H9 (cell line): ENCODE measurements around the gene PLK3. TPM values are rescaled to one million over a fixed set of nuclear protein-coding genes. Genes with fewer than 3 reads are reported as not detected.

Source experiments
- DNase-seq: peaks from one replicate; pipeline ENCODE4 v3.0.0-alpha.2; 2017
- H2AFZ ChIP-seq: one replicate; pipeline ENCODE4 v1.6.1; 2013; ENCODE audit warnings: mild to moderate bottlenecking, low read length, control low read depth, moderate library complexity
- H2AK5ac ChIP-seq: 2 replicates; pipeline ENCODE4 v1.6.1; 2013; ENCODE audit warnings: low read length, control low read depth, mixed read lengths; ENCODE audit not compliant: insufficient read length
- H2BK120ac ChIP-seq: one replicate; pipeline ENCODE4 v1.6.1; 2013; ENCODE audit warnings: low read depth, mild to moderate bottlenecking, low read length, control low read depth, inconsistent platforms; ENCODE audit not compliant: poor library complexity, severe bottlenecking
- H2BK12ac ChIP-seq: 2 replicates; pipeline ENCODE4 v1.6.1; 2013; ENCODE audit warnings: low read length, control low read depth, mixed read lengths, low read depth; ENCODE audit not compliant: insufficient read length
- H2BK15ac ChIP-seq: 2 replicates; pipeline ENCODE4 v1.6.1; 2013; ENCODE audit warnings: low read depth, low read length, control low read depth
- H2BK20ac ChIP-seq: one replicate; pipeline ENCODE4 v1.6.1; 2013; ENCODE audit warnings: low read depth, mild to moderate bottlenecking, low read length, control low read depth, inconsistent platforms; ENCODE audit not compliant: poor library complexity, severe bottlenecking
- H2BK5ac ChIP-seq: 2 replicates; pipeline ENCODE4 v1.6.1; 2013; ENCODE audit warnings: low read length, control low read depth, mixed read lengths; ENCODE audit not compliant: insufficient read length
- H3K14ac ChIP-seq: 2 replicates; pipeline ENCODE4 v1.6.1; 2013; ENCODE audit warnings: low read length, control low read depth; ENCODE audit not compliant: insufficient read depth
- H3K18ac ChIP-seq: 2 replicates; pipeline ENCODE4 v1.6.1; 2013; ENCODE audit warnings: low read depth, mild to moderate bottlenecking, mixed read lengths, low read length, control low read depth; ENCODE audit not compliant: insufficient read length
- H3K23ac ChIP-seq: 2 replicates; pipeline ENCODE4 v1.6.1; 2013; ENCODE audit warnings: low read length, control low read depth, mixed read lengths, low read depth; ENCODE audit not compliant: insufficient read length
- H3K23me2 ChIP-seq: 2 replicates; pipeline ENCODE4 v1.6.1; 2013; ENCODE audit warnings: low read depth, mild to moderate bottlenecking, mixed read lengths, low read length, control low read depth; ENCODE audit not compliant: insufficient read length, poor library complexity, severe bottlenecking
- H3K27ac ChIP-seq: 2 replicates; pipeline ENCODE4 v1.5.1; 2013; ENCODE audit warnings: low read length, control low read depth, mixed read lengths, low read depth; ENCODE audit not compliant: insufficient read length
- H3K27me3 ChIP-seq: 2 replicates; pipeline ENCODE4 v1.6.1; 2013; ENCODE audit warnings: low read length, control low read depth, inconsistent platforms; ENCODE audit not compliant: insufficient read depth
- H3K4ac ChIP-seq: 2 replicates; pipeline ENCODE4 v1.6.1; 2013; ENCODE audit warnings: low read depth, mild to moderate bottlenecking, control low read depth, inconsistent platforms, low read length, moderate library complexity
- H3K4me1 ChIP-seq: 2 replicates; pipeline ENCODE4 v1.6.1; 2013; ENCODE audit warnings: low read length, control low read depth, inconsistent platforms; ENCODE audit not compliant: insufficient read depth
- H3K4me2 ChIP-seq: 2 replicates; pipeline ENCODE4 v1.6.1; 2013; ENCODE audit warnings: low read length, control low read depth, mixed read lengths; ENCODE audit not compliant: insufficient read length, insufficient read depth
- H3K56ac ChIP-seq: 2 replicates; pipeline ENCODE4 v1.6.1; 2013; ENCODE audit warnings: low read depth, mild to moderate bottlenecking, mixed read lengths, low read length, control low read depth; ENCODE audit not compliant: insufficient read length
- H3K79me1 ChIP-seq: 2 replicates; pipeline ENCODE4 v1.6.1; 2013; ENCODE audit warnings: low read depth, mild to moderate bottlenecking, moderate library complexity, low read length, control low read depth, inconsistent platforms; ENCODE audit not compliant: insufficient read depth, poor library complexity, severe bottlenecking
- H3K79me2 ChIP-seq: 2 replicates; pipeline ENCODE4 v1.6.1; 2013; ENCODE audit warnings: low read length, control low read depth, inconsistent platforms; ENCODE audit not compliant: insufficient read depth
- H3K9ac ChIP-seq: 2 replicates; pipeline ENCODE4 v1.6.1; 2013; ENCODE audit warnings: low read length, control low read depth, mixed read lengths; ENCODE audit not compliant: insufficient read length; ENCODE audit errors: extremely low read depth
- H3K9me3 ChIP-seq: one replicate; pipeline ENCODE4 v1.6.1; 2013; ENCODE audit warnings: low read depth, low read length, inconsistent platforms; ENCODE audit not compliant: control insufficient read depth
- H3T11ph ChIP-seq: one replicate; pipeline ENCODE4 v1.6.1; 2013; ENCODE audit warnings: mild to moderate bottlenecking, low read length, control low read depth, inconsistent platforms
- H4K20me1 ChIP-seq: one replicate; pipeline ENCODE4 v1.6.1; 2013; ENCODE audit not compliant: control insufficient read depth, insufficient read length, insufficient read depth
- H4K5ac ChIP-seq: 2 replicates; pipeline ENCODE4 v1.6.1; 2013; ENCODE audit warnings: low read depth, mild to moderate bottlenecking, mixed read lengths, low read length, control low read depth; ENCODE audit not compliant: insufficient read length
- H4K8ac ChIP-seq: replicated peaks from 2 replicates; pipeline ENCODE4 v1.6.1; 2013; ENCODE audit warnings: low read length, control low read depth, mixed read lengths, low read depth; ENCODE audit not compliant: insufficient read length
- H4K91ac ChIP-seq: 2 replicates; pipeline ENCODE4 v1.6.1; 2013; ENCODE audit warnings: low read depth, mild to moderate bottlenecking, moderate library complexity, mixed read lengths, low read length, control low read depth; ENCODE audit not compliant: insufficient read length
- H3K27ac Mint-ChIP-seq, 3 experiments: 2 replicates in 2 of 3; 3 replicates in 1 of 3; pipeline ENCODE4 v1.8.0; 2020 to 2021; ENCODE audit warnings: mixed read lengths in 3 of 3, mild to moderate bottlenecking in 1 of 3, moderate library complexity in 1 of 3
- H3K27me3 Mint-ChIP-seq: 2 replicates; pipeline ENCODE4 v1.8.0; 2021; ENCODE audit warnings: low read depth, mild to moderate bottlenecking, moderate library complexity, mixed read lengths
- H3K36me3 Mint-ChIP-seq, 3 experiments: 2 replicates in 2 of 3; 3 replicates in 1 of 3; pipeline ENCODE4 v1.8.0; 2020 to 2021; ENCODE audit warnings: low read depth in 3 of 3, mixed read lengths in 3 of 3; ENCODE audit not compliant: insufficient read depth in 1 of 3
- H3K4me1 Mint-ChIP-seq, 2 experiments: 2 replicates each; pipeline ENCODE4 v1.8.0; 2020; ENCODE audit warnings: mixed read lengths in 2 of 2
- H3K4me3 Mint-ChIP-seq, 2 experiments: 2 replicates in 1 of 2; 3 replicates in 1 of 2; pipeline ENCODE4 v1.8.0; 2020 to 2021; ENCODE audit warnings: mild to moderate bottlenecking in 2 of 2, mixed read lengths in 2 of 2, moderate library complexity in 1 of 2
- H3K9me3 Mint-ChIP-seq, 2 experiments: 2 replicates in 1 of 2; 3 replicates in 1 of 2; pipeline ENCODE4 v1.8.0; 2020; ENCODE audit warnings: mild to moderate bottlenecking in 2 of 2, mixed read lengths in 2 of 2, moderate library complexity in 1 of 2
- CTCF ChIP-seq: fragments of 200-600 bp; sonication (generic); conservative IDR thresholded peaks from 3 replicates; pipeline ENCODE4 v1.8.0; 2021; ENCODE audit warnings: antibody characterized with exemption, mild to moderate bottlenecking
- WGBS: extraction: QIAGEN DNeasy Blood & Tissue Kit; methylation state at CpG from one replicate; pipeline ENCODE4 v1.1.7; 2013; ENCODE audit warnings: missing lambda C conversion rate, low lambda C conversion rate, mixed read lengths; ENCODE audit not compliant: insufficient read length; ENCODE audit errors: extremely low coverage; 5-methylcytosine and 5-hydroxymethylcytosine counted together
- total RNA-seq: library from RNA; stranded (reverse); gene quantifications from 2 replicates; pipeline ENCODE4 v1.2.1, GENCODE V29; 2021

Gene PLK3
- total RNA-seq, 1 experiment from 2014 or later: 14.7 TPM

- H2BK5ac ChIP-seq: no peak overlapping the region
- H3K27me3 ChIP-seq: no peaks in the 10 kb centered on the region
- no peaks in the 10 kb centered on the region; a peak in 1 of 5 replicates for H3K9me3 Mint-ChIP-seq
- H3K27me3 Mint-ChIP-seq: peaks cover 12% of the 10 kb centered on the region
- no peaks in the 10 kb centered on the region for H3K9me3 ChIP-seq
- no peak overlapping the region for H3K56ac ChIP-seq
- H3K23me2 ChIP-seq: peaks cover 9% of the 10 kb centered on the region
- H4K8ac ChIP-seq: no peak overlapping the region
- no peak overlapping the region for H3K23ac ChIP-seq
- no CpG with 5 or more reads among the region's 10 CpGs for WGBS
- no peak overlapping the region for H3K14ac ChIP-seq
- no peak overlapping the region for H3K4me3 Mint-ChIP-seq
- no peak overlapping the region for H4K91ac ChIP-seq
- no peak overlapping the region for H4K5ac ChIP-seq
- peaks cover 29 to 39% of the 10 kb centered on the region in 2 experiments for H3K4me1 Mint-ChIP-seq
- H3K4ac ChIP-seq: no peak overlapping the region
- H2BK20ac ChIP-seq: no peak overlapping the region
- H3K27ac Mint-ChIP-seq: no peak overlapping the region
- H3K79me2 ChIP-seq: no peaks in the 10 kb centered on the region
- no peak overlapping the region for H3K9ac ChIP-seq
- H2AK5ac ChIP-seq: no peak overlapping the region
- no peak overlapping the region for H3K4me2 ChIP-seq
- H3K4me1 ChIP-seq: no peaks in the 10 kb centered on the region
- H3K27ac ChIP-seq: no peak overlapping the region
- H2BK15ac ChIP-seq: no peak overlapping the region
- H2BK12ac ChIP-seq: no peak overlapping the region
- H2BK120ac ChIP-seq: no peak overlapping the region
- H3T11ph ChIP-seq: no peak overlapping the region
- no peak for DNase-seq
- TF ChIP-seq CTCF: no peak
- H3K36me3 Mint-ChIP-seq: peaks cover 0 to 3% (median 0%) of the 10 kb centered on the region in 3 experiments; a peak in 3 of 7 replicates
- no peaks in the 10 kb centered on the region for H4K20me1 ChIP-seq
- H3K18ac ChIP-seq: no peak overlapping the region
- no peak overlapping the region for H2AFZ ChIP-seq
- no peaks in the 10 kb centered on the region for H3K79me1 ChIP-seq
Observed at GRCh38 chr1:44787506-44787905, 12.7 kb upstream of the PLK3 start.
